ENCODE results near the gene SRRM1.
"Not testable (repeated sequence)": the region's sequence is repeated elsewhere in the genome, so short reads cannot be mapped to it uniquely, and the experiment has no call there.

- TF ChIP-seq CTCF (conservative IDR thresholded peaks at IDR 0.05); EZH2 (IDR thresholded peaks at IDR 0.05; ENCODE audit: low read depth): not testable (repeated sequence)
These were observed 29.6 kb downstream of the SRRM1 start for GRCh38 chr1:24672686-24673085.
